ENCODE results near the gene IER5L. TPM values are rescaled to one million over a fixed set of nuclear protein-coding genes. Genes with fewer than 3 reads are reported as not detected.
A peak's percentile ranks its signal among the peaks of the same experiment; 100 is the strongest.

IER5L gene
- total RNA-seq, result 13.4 and 18.8 TPM in 2 replicates

GRCh38 chr9:129177791-129178567 lies at the start of gene IER5L:
TSS of gene IER5L (minus strand) at chr9:129178261. CDS start at chr9:129178052, 209 bp downstream.
- DNase-seq (ENCODE audit: low read depth, low spot score), result peak; percentile 84

- DNase-seq (ENCODE audit: low read depth, low spot score), result no peak
Measured at GRCh38 chr9:129227843-129228189, 49.8 kb upstream of the IER5L start.

GRCh38 chr9:129225815-129226214 lies 47.8 kb upstream of the IER5L start:
- no peak for DNase-seq (ENCODE audit: low read depth, low spot score)

GRCh38 chr9:129225490-129225778 lies 47.4 kb upstream of the IER5L start:
- no peak for DNase-seq (ENCODE audit: low read depth, low spot score)

- DNase-seq (ENCODE audit: low read depth, low spot score), result no peak
Measured at GRCh38 chr9:129224618-129225489, 46.8 kb upstream of the IER5L start.

GRCh38 chr9:129223551-129224208 lies 45.6 kb upstream of the IER5L start:
- no peak for DNase-seq (ENCODE audit: low read depth, low spot score)

GRCh38 chr9:129222819-129223218 lies 44.8 kb upstream of the IER5L start:
- DNase-seq (ENCODE audit: low read depth, low spot score), result no peak

- no peak for DNase-seq (ENCODE audit: low read depth, low spot score)
Measured at GRCh38 chr9:129221979-129222635, 44.0 kb upstream of the IER5L start.

- DNase-seq (ENCODE audit: low read depth, low spot score), result no peak
Measured at GRCh38 chr9:129221233-129221632, 43.2 kb upstream of the IER5L start.

- DNase-seq (ENCODE audit: low read depth, low spot score), result no peak
Measured at GRCh38 chr9:129220771-129221170, 42.7 kb upstream of the IER5L start.

GRCh38 chr9:129218918-129219317 lies 40.9 kb upstream of the IER5L start:
- DNase-seq (ENCODE audit: low read depth, low spot score), result no peak

GRCh38 chr9:129218272-129218625 lies 40.2 kb upstream of the IER5L start:
- no peak for DNase-seq (ENCODE audit: low read depth, low spot score)

- no peak for DNase-seq (ENCODE audit: low read depth, low spot score)
Measured at GRCh38 chr9:129213551-129213950, 35.5 kb upstream of the IER5L start.

- DNase-seq (ENCODE audit: low read depth, low spot score), result no peak
Measured at GRCh38 chr9:129211686-129212085, 33.6 kb upstream of the IER5L start.

- DNase-seq (ENCODE audit: low read depth, low spot score), result no peak
Measured at GRCh38 chr9:129210125-129210524, 32.1 kb upstream of the IER5L start.

- DNase-seq (ENCODE audit: low read depth, low spot score), result no peak
Measured at GRCh38 chr9:129209580-129209979, 31.5 kb upstream of the IER5L start.

GRCh38 chr9:129209109-129209508 lies 31.0 kb upstream of the IER5L start:
- DNase-seq (ENCODE audit: low read depth, low spot score), result no peak

GRCh38 chr9:129208207-129209032 lies 30.4 kb upstream of the IER5L start:
- DNase-seq (ENCODE audit: low read depth, low spot score), result no peak

GRCh38 chr9:129206905-129207304 lies 28.8 kb upstream of the IER5L start:
- no peak for DNase-seq (ENCODE audit: low read depth, low spot score)

- no peak for DNase-seq (ENCODE audit: low read depth, low spot score)
Measured at GRCh38 chr9:129206401-129206800, 28.3 kb upstream of the IER5L start.

GRCh38 chr9:129204840-129205239 lies 26.8 kb upstream of the IER5L start:
- no peak for DNase-seq (ENCODE audit: low read depth, low spot score)

All from pulmonary artery endothelial cell (primary cell).